Skeletal muscle cell (primary cell): ENCODE measurements around the gene MTX1.

Experiments
- DNase-seq: peaks from one replicate; pipeline ENCODE4 v3.0.0-alpha.2; 2010; ENCODE audit warnings: low read depth
- H3K4me3 ChIP-seq: 2 replicates; pipeline ENCODE4 v1.5.1; 2011; ENCODE audit warnings: low read depth, mild to moderate bottlenecking, control low read depth, low read length, moderate library complexity

Gene MTX1

GRCh38 chr1:155173478-155174323 lies 34.8 kb upstream of the MTX1 start, which contains the start of gene TRIM46:
Gene TRIM46 (plus strand): TSS chr1:155173849. CDS start chr1:155173967, 118 bp downstream.
- peak within 1 kb of the TSS; percentile 95 for H3K4me3 ChIP-seq
- DNase-seq = peak; percentile 15

GRCh38 chr1:155174324-155175280 lies 33.9 kb upstream of the MTX1 start:
- DNase-seq = no peak
- peak overlapping the region; percentile 95 for H3K4me3 ChIP-seq

GRCh38 chr1:155175281-155175926 lies 33.1 kb upstream of the MTX1 start:
- DNase-seq = no peak
- H3K4me3 ChIP-seq = peak overlapping the region; percentile 95

GRCh38 chr1:155175927-155176371 lies 32.5 kb upstream of the MTX1 start:
- DNase-seq = no peak
- H3K4me3 ChIP-seq = no peak overlapping the region

GRCh38 chr1:155176544-155177071 lies 31.9 kb upstream of the MTX1 start:
- no peak overlapping the region for H3K4me3 ChIP-seq
- DNase-seq = peak; percentile 15

GRCh38 chr1:155177192-155177917 lies 31.1 kb upstream of the MTX1 start:
- no peak overlapping the region for H3K4me3 ChIP-seq
- no peak for DNase-seq

GRCh38 chr1:155177918-155178281 lies 30.6 kb upstream of the MTX1 start:
- no peak overlapping the region for H3K4me3 ChIP-seq
- no peak for DNase-seq

GRCh38 chr1:155178441-155179111 lies 29.9 kb upstream of the MTX1 start:
- DNase-seq = no peak
- no peak overlapping the region for H3K4me3 ChIP-seq

- DNase-seq = no peak
- H3K4me3 ChIP-seq = no peak overlapping the region
Observed at GRCh38 chr1:155179112-155180031, 29.1 kb upstream of the MTX1 start.

- DNase-seq = no peak
- H3K4me3 ChIP-seq = no peak overlapping the region
Observed at GRCh38 chr1:155181371-155182051, 27.0 kb upstream of the MTX1 start.

GRCh38 chr1:155182052-155182550 lies 26.4 kb upstream of the MTX1 start:
- no peak overlapping the region for H3K4me3 ChIP-seq
- DNase-seq = no peak

- H3K4me3 ChIP-seq = no peak overlapping the region
- no peak for DNase-seq
Observed at GRCh38 chr1:155183775-155184221, 24.7 kb upstream of the MTX1 start.

- no peak for DNase-seq
- no peak overlapping the region for H3K4me3 ChIP-seq
Observed at GRCh38 chr1:155184351-155184811, 24.1 kb upstream of the MTX1 start.

- no peak for DNase-seq
Observed at GRCh38 chr1:155184835-155185782, 23.4 kb upstream of the MTX1 start.

GRCh38 chr1:155185783-155186066 lies 22.8 kb upstream of the MTX1 start:
- no peak overlapping the region for H3K4me3 ChIP-seq
- no peak for DNase-seq

More at GRCh38 chr1:155184835-155185782, 23.4 kb upstream of the MTX1 start:
- H3K4me3 ChIP-seq = no peak overlapping the region
